HG02678 (cell line): ENCODE results near the gene PRKN.
"Not testable (repeated sequence)": the region's sequence is repeated elsewhere in the genome, so short reads cannot be mapped to it uniquely, and the experiment has no call there.

Source experiments
- ATAC-seq: cut with Tn5 transposase; IDR thresholded peaks from one replicate; pipeline ENCODE4 v1.9.1; 2021; ENCODE audit warnings: mild to moderate bottlenecking, moderate library complexity; ENCODE audit not compliant: unreplicated experiment

Gene PRKN

DNA sequence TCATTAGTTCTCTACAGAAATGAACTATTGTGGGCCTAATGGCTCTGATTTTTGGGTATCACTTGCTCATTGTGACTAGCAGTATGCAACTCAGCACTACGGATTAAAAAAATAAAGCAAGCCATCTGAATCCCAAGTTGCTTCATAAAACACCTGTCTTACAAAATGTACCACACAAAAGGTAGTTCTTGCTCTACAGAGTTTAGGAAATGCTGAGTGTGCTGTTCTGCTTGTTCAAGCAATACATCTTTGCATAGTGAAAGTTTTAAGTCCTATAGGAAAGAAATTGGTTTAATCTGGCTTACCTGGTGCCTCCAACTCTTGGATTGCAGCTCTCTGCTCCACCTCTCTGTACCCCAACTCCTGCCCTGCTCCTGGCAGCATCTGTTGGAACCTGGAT, 1187.0 kb downstream of the PRKN start:
- no peak for ATAC-seq

GRCh38 chr6:161536224-161536630, 1191.3 kb downstream of the PRKN start:
- no peak for ATAC-seq

DNA sequence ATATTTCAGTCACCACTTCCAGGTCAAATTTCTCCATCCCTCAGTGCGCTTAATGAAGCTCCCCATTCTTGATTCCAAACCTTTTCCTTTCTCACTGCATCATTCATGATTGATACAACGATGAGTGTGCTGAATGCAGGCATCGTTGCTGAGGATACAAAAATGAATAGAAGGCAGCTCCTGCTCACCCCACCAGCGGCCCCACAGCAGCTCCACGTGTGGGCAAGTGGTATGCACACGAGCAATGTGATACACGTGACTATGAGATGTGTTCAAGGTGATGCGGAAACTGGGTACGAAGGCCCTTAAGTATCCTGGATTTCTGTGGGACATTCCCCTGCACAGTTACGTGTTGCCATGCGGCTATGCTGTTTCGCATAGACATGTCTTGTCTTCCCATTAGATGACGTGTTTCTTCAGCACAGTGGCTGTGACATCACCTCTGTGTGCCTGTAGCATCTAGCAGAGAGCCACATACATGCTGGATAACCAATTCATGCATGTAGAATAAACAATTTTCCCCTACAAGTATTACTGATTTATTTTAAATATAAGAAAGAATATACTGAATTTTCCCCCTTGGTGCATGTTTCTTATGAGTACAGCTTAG, 1193.2 kb downstream of the PRKN start:
- ATAC-seq, result no peak

DNA sequence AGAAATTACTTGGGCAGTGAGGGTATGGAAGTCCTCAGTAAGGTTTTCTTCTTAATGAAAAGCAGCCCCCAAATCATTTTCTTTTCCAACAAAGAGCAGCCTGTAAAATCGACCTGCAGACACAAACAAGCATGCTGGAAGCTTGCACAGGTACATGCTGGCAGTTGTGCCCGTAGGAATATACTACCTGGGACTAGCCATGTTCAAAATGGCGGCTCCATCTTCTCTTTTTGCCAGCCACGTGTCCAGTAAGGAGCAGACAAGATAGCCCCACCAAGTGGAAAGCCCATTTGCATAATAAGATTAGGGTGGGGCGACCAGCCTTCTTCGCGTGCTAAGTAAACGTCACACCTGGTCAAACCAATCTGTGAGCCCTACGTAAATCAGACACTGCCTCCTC, 1194.3 kb downstream of the PRKN start:
- ATAC-seq, result no peak

DNA sequence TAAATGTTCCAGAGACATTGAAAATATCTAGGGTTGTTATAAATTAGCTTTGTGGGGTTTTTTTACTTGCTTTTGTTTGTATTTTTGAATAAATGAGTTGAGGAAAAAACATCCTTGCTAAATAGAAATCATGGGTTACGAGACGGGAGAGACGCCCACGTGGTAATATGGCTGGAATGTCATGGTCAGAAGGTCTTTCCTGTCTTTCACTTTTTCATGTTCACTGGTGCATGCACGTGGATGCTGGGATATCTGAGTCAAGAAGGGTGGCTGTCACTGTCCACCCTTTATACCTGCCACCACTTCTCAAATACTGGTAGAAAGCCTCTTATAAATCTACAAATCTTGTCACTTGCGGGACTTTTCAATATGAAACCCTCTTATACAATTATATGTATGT, 1195.0 kb downstream of the PRKN start:
- no peak for ATAC-seq

- ATAC-seq, result no peak
Observed at GRCh38 chr6:161526794-161527193, 1200.8 kb downstream of the PRKN start.

DNA sequence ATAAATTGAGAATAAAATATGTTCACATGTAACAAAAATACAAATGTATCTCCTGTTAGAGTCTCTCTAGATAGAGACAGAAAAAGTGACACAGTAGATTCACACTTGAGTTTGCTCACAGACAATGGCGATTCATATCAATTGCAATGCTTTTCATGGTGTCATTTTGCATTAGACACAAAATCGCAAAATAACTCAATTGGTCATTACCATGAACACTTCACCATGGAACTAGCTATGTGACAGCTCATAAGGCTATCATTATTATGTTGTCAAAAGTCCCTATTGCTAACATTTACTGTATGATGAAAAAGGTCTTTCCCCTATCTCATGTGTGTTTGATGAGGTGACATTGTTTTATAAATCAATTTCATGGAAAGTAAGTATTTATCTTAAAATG, 1204.2 kb downstream of the PRKN start:
- no peak for ATAC-seq

- ATAC-seq, result no peak
Observed at GRCh38 chr6:161522276-161522675, 1205.3 kb downstream of the PRKN start.

DNA sequence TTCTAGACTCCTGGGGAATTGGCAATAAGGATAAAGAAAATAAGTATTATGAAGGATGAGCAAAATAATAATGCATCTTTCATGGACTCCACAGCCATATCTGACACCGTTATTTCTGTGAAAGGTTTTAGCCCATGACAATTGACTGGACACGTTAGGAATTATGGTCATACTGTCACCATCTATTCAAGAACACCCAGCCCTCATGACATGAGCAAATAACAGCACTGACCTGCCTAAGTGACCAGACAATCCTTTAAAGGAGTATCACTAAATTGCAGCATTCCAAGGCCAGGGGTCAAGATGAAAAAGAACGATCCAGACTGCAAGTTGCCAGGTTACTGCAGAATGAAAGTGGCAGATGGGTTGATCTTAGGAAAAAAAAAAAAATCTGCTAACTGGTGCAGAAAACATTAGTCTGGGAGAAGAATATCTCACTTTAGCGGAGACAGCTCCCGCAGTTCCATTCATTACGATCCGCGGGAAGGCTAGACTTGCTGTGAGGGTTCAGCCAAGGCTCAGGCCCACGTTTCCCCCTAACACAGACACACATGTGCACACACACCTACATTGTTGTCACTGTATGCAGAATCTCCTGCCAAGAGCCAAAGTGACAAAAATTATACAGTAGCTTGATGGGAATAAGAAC, 1216.0 kb downstream of the PRKN start:
- ATAC-seq, result no peak

- no peak for ATAC-seq
Observed at GRCh38 chr6:161508341-161508740, 1219.2 kb downstream of the PRKN start.

GRCh38 chr6:161507375-161507774, 1220.2 kb downstream of the PRKN start:
- ATAC-seq, result no peak

GRCh38 chr6:161503570-161503969, 1224.0 kb downstream of the PRKN start:
- ATAC-seq, result no peak

- ATAC-seq, result no peak
Observed at GRCh38 chr6:161498881-161499280, 1228.7 kb downstream of the PRKN start.

DNA sequence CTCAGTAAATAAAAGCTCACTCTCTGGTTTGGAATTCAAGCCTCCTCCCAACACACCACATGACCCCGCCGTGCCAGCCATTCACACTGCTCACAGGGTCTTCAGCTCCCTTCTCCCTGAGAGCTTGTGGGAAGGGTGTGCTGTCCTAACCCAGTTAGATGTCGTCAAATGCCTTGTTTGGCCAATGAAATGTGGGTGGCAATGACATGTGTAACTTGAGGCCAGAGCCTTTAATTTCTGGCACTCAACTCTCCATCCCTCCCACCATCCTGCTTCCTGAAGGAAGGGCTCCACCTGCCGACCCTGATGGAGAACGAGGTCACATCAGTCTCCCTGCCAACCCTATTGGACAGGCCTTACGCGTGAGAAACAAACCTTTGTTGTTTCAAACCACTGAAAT, 1229.2 kb downstream of the PRKN start:
- ATAC-seq, result no peak

GRCh38 chr6:161496941-161497340, 1230.6 kb downstream of the PRKN start:
- no peak for ATAC-seq

DNA sequence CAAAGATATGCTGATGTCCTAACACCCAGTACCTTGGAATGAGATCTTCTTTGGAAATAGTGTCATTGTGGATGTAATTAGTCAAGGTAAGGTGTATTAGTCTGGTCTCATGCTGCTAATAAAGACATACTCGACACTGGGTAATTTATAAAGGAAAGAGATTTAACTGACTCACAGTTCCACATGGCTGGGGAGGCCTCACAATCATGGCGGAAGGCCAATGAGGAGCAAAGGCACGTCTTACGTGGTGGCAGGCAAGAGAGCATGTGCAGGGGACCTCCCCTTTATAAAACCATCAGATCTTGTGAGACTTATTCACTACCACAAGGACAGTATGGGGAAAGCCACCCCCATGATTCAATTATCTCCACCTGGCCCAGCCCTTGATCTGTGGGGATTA, 1231.3 kb downstream of the PRKN start:
- not testable (repeated sequence) for ATAC-seq

- no peak for ATAC-seq
Observed at GRCh38 chr6:161494566-161494965, 1233.0 kb downstream of the PRKN start.

- ATAC-seq, result no peak
Observed at GRCh38 chr6:161493576-161494118, 1233.9 kb downstream of the PRKN start.

DNA sequence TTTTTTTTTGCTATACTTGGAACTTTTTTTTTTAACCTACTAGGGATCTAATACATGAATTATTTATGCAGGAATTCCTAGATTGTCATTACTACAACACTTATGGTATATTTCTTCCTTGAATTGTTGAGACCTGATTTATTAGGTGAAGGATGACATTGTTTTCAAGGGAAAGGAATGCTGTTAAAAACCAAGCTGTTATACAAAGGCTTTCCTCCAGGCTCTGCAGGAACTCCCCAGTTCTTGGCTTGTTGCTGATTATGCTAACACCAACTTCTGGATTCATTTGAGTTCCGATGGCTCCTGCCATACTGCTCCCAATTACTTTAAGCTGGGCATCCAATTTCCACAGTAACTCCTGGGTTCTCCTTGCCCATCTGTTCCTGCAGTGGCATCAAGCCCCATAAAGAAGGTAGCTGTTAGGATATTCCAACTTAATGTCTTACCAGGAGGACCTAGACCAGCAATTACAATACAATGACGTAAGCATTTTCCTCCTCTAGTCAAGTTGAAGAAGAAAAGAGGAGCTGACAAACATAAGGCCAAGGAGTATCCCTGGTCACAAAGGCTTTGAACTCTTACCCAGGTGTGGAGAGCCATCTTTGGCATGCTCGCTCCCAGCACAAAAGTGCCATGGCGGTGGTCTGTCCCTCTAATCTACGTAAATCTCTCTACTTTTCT, 1237.8 kb downstream of the PRKN start:
- ATAC-seq, result no peak

GRCh38 chr6:161487694-161488093, 1239.9 kb downstream of the PRKN start:
- no peak for ATAC-seq

DNA sequence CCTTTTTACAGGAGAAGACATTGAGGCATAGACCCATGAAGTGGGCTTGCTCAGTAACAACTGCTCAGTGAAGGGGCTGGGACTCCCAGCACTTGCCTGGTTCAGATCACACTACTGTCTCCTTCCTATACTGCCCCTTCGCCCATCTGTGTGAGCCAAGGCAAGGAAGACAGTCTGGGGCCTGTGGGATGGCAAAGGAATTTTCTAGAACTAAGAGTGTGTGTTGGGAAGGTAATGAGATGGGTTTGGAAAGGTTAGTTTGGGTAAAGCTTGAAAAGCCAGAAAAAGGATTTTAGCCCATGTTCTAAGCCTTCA, 1240.4 kb downstream of the PRKN start:
- no peak for ATAC-seq
